Left forelimb (tissue), 1 donor: ENCODE data around the gene REX1BD.
A peak's percentile ranks its signal among the peaks of the same experiment; 100 is the strongest.

Source experiments
- DNase-seq: peaks from one replicate; pipeline ENCODE4 v3.0.0-alpha.2; 2018; ENCODE audit warnings: low spot score

REX1BD gene

DNA sequence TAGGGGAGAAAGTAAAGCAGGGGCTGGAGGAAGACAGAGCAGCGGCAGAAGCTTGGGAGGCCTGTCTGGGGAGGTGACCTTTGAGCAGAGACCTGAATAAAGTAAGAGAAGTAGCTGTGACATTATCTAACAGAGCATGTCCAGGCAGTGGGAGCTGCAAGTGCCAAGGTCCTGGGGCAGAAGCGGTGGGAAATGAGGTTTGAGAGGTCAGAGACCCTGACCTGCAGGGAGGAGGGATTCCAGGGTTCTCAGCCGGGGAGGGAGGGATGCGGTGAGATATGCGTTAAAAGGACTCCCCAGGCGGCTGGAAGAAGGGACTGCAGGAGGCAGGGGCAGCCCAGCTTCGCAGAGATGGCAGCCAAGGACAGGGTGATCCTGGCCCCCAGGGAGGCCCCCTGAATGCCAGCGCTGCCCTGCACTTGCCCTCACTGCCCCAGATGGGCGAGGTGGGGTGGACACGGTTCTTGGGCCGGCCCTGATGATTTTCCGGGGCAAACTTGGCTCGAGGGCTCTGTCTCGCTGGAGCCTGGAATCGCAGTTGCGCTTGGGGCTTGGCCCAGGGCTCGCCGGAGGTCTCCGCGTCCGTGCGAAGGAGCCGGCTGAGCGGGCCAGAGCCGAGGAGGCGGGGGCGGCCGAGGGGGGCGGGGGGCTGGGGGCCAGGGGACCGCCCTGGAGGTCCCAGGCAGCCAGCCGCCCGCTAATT, 14.8 kb downstream of the REX1BD start:
- DNase-seq, result no peak

DNA sequence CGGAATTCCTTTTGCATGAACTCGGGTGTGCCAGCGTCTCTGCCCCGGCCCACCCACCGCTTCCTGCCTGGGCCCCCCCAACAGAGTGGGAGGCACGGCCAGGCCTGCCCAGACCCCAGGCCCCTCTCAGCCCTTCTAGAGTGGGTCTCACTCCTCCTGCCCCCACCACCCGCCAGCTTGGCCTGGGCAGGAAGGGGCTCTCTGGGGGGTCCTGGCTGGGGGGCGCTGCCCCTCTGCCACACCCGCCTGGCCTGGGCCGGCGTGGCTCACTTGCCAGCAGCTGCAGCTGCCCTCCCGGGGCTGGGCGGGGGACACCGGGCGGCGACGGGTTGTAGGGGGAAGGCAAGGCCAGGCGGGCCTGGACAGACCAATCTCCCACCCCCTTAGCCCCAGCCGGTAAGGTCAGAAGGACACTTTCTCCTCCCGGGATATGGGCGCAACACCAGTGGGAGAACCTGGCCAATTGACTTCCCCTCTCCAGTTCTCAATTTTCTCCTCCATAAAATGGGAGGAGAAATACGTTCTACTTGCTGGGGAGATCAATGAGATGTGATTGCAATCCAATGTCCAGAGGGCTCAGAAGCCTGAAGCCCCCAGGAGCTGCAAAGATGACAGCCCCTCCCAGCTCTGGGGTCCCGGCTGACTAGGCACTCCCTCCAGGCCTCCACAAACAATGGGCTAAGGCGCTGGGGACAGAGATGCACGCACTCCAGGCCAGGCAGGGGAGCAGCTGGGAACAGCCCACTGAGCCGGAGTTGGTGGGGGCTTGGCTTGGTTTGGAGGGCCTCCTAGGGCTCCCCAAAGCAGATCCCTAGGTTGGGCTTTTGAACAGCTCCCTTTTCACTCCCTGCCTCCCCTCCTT, 15.6 kb downstream of the REX1BD start:
- no peak for DNase-seq

DNA sequence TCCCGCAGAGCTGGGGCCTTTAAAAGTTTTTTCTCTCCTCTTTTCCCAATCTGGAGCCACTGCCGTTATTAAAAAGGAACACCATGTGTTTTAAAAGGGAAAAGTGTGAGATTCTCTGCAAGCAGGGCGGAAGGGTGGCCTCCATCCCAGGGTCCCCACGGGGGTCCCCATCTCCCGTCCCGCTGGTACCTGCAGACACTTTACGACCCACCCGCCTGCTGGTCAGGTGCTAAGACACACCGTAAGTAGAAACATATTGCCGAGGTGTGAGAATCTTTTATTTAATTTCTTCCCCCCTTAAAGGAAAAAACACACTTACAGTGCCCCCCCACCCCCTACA, 16.2 kb downstream of the REX1BD start:
- no peak for DNase-seq

- DNase-seq, result no peak
These were observed 16.6 kb downstream of the REX1BD start for GRCh38 chr19:18605196-18605545.

DNA sequence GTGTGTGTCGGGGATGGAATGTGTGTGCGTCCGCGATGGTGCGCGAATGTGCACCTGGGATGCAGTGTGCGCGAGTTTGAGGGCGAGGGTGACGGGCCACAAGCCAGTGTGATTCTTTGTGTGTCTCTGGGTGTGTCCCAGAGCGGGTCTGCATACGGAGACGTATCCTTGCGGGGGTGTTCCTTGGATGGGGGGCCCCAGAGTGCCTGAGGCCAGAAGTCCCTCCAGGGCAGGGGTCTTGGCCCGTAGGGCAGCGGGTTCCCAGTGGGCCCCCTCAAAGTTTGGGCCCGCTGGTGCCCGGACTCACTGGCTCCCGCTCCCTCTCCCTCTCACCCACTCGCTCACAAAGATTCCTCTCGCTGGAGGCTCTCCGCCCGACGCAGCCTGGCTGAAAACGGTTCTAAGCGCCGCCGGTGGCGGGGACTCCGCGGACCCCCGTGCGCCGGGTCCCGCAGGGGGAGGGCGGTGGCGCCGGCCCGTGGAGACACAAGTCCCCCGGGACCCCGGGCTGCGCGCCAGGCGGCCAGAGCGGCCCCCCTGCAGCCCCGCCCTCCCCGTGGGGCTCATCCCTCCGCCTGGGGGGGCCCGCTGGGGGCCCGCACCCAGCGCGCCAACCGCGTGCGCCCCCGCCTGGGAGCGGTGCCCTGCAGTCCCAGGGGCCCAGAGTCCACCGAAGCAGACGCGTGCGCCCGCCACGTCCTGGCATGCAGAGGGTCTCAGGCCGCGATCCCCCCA, 17.1 kb downstream of the REX1BD start:
- no peak for DNase-seq

GRCh38 chr19:18606281-18607225, 18.0 kb downstream of the REX1BD start, which contains the start of gene CRLF1:
Gene CRLF1, minus strand, starts transcription at chr19:18606799. Its CDS starts 143 bp downstream, at chr19:18606656.
- no peak for DNase-seq

DNA sequence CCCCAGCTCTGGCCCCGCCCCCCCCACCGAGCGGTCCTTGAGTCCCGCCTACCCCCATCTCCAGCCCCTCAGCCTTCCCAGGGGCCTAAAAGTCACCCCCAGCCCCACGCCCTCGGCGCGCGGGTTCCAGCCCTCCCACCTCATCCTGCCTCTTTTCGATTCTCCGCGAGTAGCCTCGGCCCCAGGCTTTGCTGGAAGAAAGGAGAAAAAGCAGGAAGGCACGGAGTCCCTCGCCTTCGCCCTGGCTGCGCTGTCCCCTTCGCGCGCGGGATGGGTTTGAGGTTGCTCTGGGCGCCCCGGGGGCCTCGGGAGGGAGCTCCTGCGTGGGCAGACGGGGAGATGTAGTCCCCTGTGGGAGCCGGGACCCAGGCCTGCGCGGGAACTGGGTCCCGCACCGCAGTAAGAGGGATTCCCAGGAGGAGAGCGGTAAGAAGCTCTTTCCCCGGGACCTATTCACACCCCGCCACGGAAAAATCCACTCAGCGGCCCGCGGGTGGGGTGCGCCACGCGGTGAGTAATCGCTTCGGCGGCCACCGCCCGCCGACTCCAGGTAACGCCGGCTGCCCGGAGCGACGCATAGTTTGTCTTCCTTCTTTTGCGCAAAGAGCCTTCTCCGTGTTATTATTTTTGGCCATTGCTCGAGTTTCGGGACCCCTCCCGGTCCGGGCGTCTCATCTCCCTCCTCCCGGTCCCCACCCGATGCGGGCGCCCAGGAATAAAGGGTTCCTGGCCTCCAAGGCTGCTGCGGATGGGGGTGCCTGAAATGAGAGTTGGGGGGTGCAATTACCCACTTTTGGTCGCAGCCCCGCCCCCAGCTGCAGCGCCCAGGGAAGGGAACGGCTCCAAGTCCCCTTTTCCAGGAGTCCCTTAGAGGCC, 18.9 kb downstream of the REX1BD start:
- no peak for DNase-seq

DNA sequence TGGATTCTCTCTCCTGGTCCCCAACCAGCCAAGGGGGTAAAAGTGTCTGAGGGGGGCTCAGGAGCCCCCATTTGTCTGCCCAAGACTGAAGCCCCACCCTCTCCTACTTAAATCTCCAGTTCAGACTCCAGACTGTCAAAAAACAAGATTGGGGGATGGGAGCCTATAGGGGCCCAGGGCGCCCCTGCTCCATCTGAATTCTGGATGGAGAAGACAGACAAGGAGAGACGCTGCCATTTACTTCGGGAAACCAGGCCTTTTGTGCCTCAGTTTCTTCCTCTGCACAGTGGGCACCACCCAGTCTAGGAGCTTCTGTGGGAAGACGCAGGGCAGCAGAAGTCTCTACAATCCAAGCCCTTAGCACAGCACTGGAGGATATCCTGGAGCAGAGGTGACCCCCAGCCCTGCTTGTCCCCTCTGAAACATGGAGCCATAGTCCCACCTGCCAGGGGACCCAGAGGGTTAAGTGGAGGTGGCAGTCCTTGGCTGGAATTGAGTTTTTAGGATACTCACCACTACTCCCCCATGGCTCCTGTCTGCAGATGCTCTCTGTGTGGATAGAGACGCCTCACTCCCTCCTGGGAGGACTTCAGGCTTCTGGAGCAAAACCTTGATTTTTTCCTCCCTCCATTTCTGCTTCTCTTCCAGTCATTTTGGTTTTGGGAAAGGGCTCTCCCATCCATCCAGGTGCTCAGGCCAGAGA, 19.7 kb downstream of the REX1BD start:
- DNase-seq, result no peak

GRCh38 chr19:18608805-18609716, 20.5 kb downstream of the REX1BD start:
- no peak for DNase-seq

- no peak for DNase-seq
These were observed 21.1 kb downstream of the REX1BD start for GRCh38 chr19:18609717-18610051.

GRCh38 chr19:18610245-18610555, 21.6 kb downstream of the REX1BD start:
- DNase-seq, result no peak

GRCh38 chr19:18610556-18611326, 22.1 kb downstream of the REX1BD start:
- peak; percentile 65 for DNase-seq

DNA sequence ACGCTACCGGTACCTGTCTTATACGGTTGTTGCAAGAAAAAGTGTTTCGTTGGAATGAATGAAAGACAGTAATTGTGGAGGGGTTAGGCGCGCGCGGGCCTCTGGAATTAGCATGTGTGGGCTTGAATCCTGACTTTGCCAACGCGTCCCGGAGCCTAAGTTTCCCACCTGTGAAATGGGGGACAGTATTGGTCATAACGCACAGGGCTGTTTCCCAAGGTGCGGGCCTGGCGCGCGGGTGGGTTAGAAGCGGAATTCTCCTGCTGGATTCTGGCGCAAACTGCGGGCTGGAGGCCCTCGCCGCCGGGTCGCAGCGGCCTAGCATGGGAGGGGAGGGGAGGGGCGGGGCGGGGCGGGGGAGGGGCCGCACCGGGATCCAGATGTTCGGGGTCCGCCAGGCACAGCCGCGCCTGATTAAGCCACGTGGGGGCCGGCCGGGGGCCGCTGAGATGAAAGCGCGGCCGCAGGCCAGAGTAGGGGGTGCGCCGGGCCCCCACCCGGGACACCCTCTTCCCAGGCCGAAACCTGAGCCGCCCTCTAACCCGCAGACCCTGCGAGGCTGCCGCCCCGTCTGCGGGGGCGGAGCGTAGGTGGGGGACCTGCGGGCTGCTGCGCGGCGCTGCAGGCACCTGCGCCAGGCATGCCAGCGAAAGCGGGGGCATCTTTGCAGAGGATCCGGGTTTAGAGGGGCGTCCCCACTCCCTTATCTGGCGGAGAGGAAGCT, 22.9 kb downstream of the REX1BD start:
- DNase-seq, result peak; percentile 69

- no peak for DNase-seq
These were observed 23.6 kb downstream of the REX1BD start for GRCh38 chr19:18612051-18612771.

- peak; percentile 65 for DNase-seq
These were observed 24.4 kb downstream of the REX1BD start, which contains the start of gene TMEM59L for GRCh38 chr19:18612772-18613588. Gene TMEM59L, plus strand, starts transcription at chr19:18612870. Its CDS starts 89 bp downstream, at chr19:18612959.
